SJCRH30 (cell line): ENCODE measurements around the gene PLA2G1B. TPM values are rescaled to one million over a fixed set of nuclear protein-coding genes. Genes with fewer than 3 reads are reported as not detected.

Experiments used
- DNase-seq, 2 experiments: peaks; one replicate each; pipeline ENCODE4 v3.0.0-alpha.2; 2015 to 2020
- H3K27ac ChIP-seq: fragments of 250-450 bp; sonication (Bioruptor Pico); 2 replicates; pipeline ENCODE4 v1.5.1; 2020; ENCODE audit warnings: mild to moderate bottlenecking, moderate library complexity
- H3K27me3 ChIP-seq: fragments of 250-450 bp; sonication (Bioruptor Pico); 2 replicates; pipeline ENCODE4 v1.5.1; 2020; ENCODE audit warnings: mild to moderate bottlenecking, moderate library complexity
- H3K36me3 ChIP-seq: fragments of 250-450 bp; sonication (Bioruptor Pico); 2 replicates; pipeline ENCODE4 v1.5.1; 2020; ENCODE audit warnings: mild to moderate bottlenecking, moderate library complexity
- H3K4me1 ChIP-seq: fragments of 250-450 bp; sonication (Bioruptor Pico); 2 replicates; pipeline ENCODE4 v1.5.1; 2020; ENCODE audit warnings: mild to moderate bottlenecking, moderate library complexity
- H3K4me3 ChIP-seq: fragments of 250-450 bp; sonication (Bioruptor Pico); 2 replicates; pipeline ENCODE4 v1.5.1; 2020; ENCODE audit warnings: mild to moderate bottlenecking, moderate library complexity
- H3K9me3 ChIP-seq: fragments of 250-450 bp; sonication (Bioruptor Pico); replicated peaks from 2 replicates; pipeline ENCODE4 v1.5.1; 2020; ENCODE audit warnings: mild to moderate bottlenecking, moderate library complexity
- total RNA-seq: library from RNA; depleted of rRNA; stranded (reverse); fragments of >200 nt; shearing (Covaris generic); gene quantifications from 2 replicates; pipeline ENCODE4 v1.2.3, GENCODE V29; 2014

The PLA2G1B gene
- total RNA-seq, 1 experiment from 2014 or later = not detected

DNA sequence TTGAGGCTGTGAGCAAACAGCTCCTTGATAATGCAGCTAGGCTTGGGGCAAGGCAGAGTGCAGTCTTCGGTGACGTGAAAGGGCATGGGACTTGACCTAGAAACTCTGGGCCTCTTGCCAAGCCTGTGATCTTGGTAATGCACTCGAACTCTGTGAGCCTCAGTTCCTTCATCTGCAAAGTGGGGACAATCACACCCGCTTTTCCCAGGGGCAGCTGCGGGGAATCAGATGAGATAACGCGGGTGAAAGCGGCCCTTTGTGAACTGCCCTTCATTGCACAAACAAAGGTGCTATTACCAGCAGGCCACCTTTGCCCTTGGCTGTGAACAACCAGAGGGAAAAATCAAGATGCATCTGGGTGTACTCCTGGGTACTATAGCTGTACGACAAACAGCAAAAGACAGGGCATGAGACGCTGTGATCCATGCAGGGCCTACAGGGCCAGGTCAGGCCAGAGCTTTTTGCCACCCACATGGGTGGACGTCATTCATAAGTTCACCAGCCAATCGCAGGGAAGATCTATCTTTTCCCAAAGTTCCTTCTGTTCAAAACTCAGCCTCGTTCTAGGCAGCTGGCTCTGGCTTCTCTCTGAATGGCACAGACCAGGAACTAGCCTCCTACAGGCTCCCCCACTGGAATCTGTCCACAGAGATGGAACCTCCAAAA lies 38.2 kb upstream of the PLA2G1B start:
- Histone ChIP-seq H3K27me3 (peaks cover 11% of the 10 kb centered on the region), H3K4me1 (peaks cover 13% of the 10 kb centered on the region), H3K36me3 (no peaks in the 10 kb centered on the region), H3K9me3 (no peaks in the 10 kb centered on the region), H3K27ac (no peak overlapping the region), H3K4me3 (no peak overlapping the region)
- DNase-seq = no peak

DNA sequence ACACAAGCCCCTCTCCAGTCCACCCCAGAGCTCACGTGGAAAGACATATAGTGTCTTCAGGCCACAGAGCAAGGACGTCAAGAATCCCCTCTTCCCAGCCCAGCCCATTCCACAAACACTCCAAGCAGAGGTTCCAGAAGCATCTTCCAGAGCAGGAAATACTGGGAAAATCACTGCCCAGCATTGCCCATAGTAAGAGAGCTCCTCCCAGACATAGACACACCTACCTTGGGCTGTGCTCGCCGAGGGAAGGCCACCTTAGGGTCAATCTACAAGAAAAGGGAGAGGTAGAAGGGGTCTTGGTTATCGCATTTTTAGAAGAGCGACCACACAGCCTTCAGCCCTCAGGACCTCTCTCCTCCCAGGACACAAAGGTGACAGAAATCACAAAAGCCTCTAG lies 36.9 kb upstream of the PLA2G1B start:
- Histone ChIP-seq H3K27ac (no peak overlapping the region), H3K4me1 (peaks cover 13% of the 10 kb centered on the region), H3K4me3 (no peak overlapping the region), H3K27me3 (no peaks in the 10 kb centered on the region; the same call in 1 of the 2 replicates), H3K9me3 (no peaks in the 10 kb centered on the region), H3K36me3 (no peaks in the 10 kb centered on the region)
- DNase-seq = no peak

DNA sequence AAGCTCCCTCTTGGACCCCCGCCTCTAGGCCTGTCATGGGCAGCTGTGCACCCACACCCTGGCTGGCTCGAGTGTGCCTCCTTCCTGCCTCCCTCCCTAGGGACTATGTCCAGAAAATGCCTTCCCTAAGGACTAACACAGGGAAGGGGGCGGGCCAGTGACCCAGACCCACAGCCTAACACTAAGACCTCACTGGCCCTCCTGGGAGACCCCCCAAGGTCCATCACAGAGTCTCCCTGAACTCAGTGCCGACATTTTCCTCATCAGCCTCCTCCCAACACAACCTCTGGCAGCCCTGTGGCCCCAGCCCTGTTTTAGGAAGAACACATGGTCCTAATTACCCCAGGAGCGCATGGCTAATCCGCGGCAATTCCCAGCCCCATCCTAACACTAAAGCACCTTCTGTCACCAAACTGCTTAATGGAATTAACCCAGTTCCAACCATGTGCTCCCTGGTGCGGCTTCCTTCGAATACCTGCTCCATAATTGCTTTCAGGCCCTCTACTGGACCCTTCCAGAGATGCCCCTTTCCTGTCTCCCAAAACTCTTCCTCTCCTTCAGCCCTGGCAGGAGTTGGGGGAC lies 35.8 kb upstream of the PLA2G1B start:
- Histone ChIP-seq H3K27ac (no peak overlapping the region), H3K9me3 (no peaks in the 10 kb centered on the region), H3K4me3 (no peak overlapping the region), H3K4me1 (peaks cover 13% of the 10 kb centered on the region), H3K36me3 (no peaks in the 10 kb centered on the region), H3K27me3 (no peaks in the 10 kb centered on the region)
- no peak for DNase-seq

DNA sequence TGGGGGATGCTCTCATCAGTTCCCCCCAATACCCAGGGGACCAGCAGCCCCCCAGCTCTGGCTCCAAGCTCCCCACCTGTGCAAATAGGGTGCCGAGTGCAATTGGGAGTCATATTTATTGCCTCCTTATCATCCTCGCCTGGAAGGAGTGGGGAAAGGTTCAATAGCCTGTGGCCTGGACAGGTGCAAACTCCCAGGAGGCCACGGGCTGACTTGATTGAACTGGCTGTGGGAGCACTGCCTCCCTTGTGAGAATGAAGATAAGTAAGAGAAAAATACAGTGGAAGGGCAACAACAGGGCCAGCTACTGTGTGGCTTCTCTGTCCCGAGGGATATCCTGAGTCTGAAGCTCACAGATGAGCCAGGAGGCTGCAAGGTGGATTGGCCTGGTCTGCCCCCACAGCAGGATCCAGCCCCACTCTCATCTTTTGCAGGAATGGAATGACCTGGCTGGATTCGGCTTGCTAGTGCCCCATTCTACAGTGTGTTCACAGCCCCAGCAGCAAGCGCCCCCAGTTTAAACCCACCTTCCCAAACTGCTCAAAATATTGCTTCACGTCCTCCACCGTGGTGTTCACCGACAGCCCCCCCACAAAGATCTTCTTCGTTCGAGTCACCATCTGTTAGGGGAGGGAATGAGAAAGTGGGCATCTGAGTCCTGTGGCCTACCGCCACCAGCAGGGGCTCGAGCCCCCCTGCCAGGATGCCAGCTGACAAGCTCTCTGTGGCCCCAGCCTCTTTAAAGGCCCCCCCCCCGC lies 35.1 kb upstream of the PLA2G1B start:
- Histone ChIP-seq H3K4me3 (no peak overlapping the region), H3K9me3 (no peaks in the 10 kb centered on the region), H3K27ac (peak overlapping the region; percentile 76; the same call in 1 of the 2 replicates), H3K27me3 (no peaks in the 10 kb centered on the region), H3K36me3 (no peaks in the 10 kb centered on the region), H3K4me1 (peaks cover 13% of the 10 kb centered on the region)
- no peak for DNase-seq

DNA sequence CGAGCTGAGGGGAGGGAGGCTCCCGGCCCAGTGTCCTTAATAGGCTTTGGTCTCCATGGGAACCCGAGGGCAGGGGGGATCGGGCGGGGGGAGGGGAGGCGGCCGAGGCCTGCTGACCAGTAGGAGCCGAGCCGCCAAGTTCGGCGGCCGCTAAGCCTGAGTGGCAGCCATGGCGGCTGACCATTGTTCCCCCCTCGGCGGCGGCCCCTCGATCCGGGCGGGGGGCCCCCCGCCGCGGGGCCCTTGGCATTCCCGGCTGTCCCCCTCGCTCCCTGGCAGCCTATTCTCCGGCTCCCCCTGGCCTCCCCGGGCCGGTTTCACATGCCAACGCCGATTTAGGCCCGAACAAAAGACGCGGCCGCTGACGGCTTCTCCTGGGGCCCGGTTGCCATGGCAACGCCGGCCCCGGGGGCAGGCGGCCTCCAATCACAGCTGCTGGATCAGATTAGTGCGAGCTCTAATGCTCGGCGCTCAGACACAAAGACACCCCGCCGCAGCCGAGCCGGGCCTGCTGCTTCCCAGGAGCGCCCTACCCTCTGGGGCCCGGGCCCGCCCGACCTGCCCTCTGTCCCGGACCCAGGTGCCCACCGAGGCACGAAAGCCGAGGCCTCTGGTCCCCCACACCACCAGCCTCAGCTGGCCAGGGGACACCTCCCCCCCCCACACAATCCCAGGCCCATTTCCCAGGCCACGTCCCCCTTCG lies 34.1 kb upstream of the PLA2G1B start:
- peak; percentile 91 to 96 for DNase-seq
- Histone ChIP-seq H3K27me3 (no peaks in the 10 kb centered on the region), H3K9me3 (no peaks in the 10 kb centered on the region), H3K36me3 (no peaks in the 10 kb centered on the region), H3K4me3 (peak overlapping the region; percentile 69), H3K4me1 (peaks cover 13% of the 10 kb centered on the region), H3K27ac (peak overlapping the region; percentile 76)

DNA sequence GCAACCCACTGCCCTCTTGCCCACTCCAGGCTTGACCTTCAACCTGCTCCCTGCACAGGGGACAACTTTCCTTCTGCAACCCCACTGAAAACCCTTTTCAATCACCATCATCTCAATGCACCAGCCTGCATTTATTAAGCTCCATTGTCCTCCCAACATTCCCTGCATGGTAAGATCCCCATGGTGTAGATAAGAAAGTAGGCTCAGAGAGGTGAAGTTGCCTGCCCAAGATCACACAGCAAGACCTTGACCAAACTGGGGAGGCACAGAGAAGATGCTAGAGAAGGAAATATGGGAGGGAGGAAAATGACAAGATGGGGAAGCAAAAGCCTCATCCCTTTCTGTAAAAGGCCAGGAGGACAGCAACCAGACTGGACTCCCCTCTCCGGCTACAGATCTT lies 31.5 kb upstream of the PLA2G1B start:
- H3K27me3 ChIP-seq = no peaks in the 10 kb centered on the region
- H3K27ac ChIP-seq = no peak overlapping the region
- H3K4me1 ChIP-seq = peaks cover 13% of the 10 kb centered on the region
- DNase-seq = no peak
- H3K9me3 ChIP-seq = no peaks in the 10 kb centered on the region
- no peaks in the 10 kb centered on the region for H3K36me3 ChIP-seq
- H3K4me3 ChIP-seq = no peak overlapping the region

DNA sequence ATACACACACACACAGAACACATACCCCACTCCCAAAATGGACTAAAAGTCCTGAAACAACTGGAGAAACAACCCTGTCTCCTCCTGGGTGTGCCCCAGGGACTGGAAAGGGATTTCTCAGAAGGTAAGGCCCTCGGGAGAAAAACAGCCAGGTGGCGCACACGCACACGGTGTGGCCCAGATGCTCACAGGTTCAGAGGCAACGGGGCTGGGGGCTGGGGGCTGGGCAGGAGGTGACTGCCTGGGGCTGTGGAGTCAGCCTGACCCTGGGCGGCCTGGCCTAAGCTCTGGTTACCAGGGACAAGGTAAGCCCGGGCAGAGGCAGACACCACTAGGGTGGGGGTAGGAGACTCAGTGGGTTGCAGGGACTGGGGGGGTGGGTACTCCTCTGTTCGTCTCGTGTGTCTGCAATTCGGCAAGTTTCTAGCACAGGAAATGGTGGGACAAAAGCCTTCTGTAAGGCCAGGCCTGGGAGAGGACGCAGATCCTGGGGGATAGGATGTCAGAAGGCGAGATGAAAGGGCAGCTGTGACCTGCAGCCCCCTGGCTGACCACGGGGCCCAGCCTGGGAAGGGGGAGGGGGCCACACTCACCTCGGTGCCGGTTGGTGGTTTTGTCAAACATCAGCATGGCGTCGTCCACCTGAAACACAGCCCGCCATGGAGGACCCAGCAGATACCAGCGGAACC lies 31.0 kb upstream of the PLA2G1B start:
- Histone ChIP-seq H3K4me3 (no peak overlapping the region), H3K4me1 (peaks cover 13% of the 10 kb centered on the region), H3K27me3 (no peaks in the 10 kb centered on the region), H3K27ac (no peak overlapping the region), H3K36me3 (no peaks in the 10 kb centered on the region), H3K9me3 (no peaks in the 10 kb centered on the region)
- DNase-seq = peak in 1 of 2 experiments; percentile 24

DNA sequence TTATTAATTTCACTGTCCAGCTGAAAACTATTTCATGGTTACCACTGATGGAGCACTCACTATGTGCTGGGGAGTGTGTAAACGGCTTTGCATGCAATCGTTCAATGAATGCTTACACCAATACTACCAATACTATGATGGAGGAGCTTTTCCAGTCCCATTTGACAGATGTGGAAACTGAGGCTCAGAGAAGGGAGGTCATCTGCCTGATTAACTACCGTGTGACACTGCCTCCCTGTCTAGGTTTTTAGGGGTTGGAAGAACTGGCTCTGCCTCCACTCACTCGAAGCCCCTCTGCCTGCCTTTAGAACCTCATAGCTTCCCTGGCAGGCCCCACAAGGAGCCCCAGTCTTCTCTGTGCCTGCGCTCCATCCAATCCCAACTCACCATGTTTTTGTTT lies 29.5 kb upstream of the PLA2G1B start:
- Histone ChIP-seq H3K27ac (no peak overlapping the region), H3K4me3 (no peak overlapping the region), H3K36me3 (no peaks in the 10 kb centered on the region), H3K4me1 (peaks cover 6% of the 10 kb centered on the region), H3K27me3 (no peaks in the 10 kb centered on the region), H3K9me3 (no peaks in the 10 kb centered on the region)
- DNase-seq = no peak

DNA sequence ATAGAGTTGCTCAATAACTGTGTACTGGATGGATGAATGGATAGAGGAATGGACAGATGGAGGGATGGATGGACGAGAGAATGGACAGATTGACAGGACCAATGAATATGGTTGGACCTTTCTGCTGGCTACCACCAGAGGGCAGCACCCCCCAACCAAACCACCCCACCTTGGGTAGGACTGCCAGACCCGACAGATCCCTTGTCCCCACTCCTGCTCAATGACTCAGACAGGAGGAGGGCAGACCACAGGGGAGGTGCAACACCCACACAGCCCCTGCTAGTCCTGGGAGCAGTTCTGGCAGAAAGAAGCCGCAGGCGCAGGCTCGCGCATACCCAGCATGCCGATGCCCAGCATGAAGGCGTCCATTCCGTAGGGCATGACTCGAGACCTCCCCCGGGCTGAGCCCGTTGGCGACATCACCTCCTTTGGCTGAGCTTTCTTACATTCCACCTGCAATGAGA lies 29.0 kb upstream of the PLA2G1B start:
- no peaks in the 10 kb centered on the region for H3K27me3 ChIP-seq
- no peaks in the 10 kb centered on the region for H3K9me3 ChIP-seq
- no peak overlapping the region for H3K27ac ChIP-seq
- no peaks in the 10 kb centered on the region for H3K36me3 ChIP-seq
- no peak overlapping the region for H3K4me3 ChIP-seq
- peak; percentile 84 to 86 for DNase-seq
- H3K4me1 ChIP-seq = peaks cover 4% of the 10 kb centered on the region; the same call in 1 of the 2 replicates

DNA sequence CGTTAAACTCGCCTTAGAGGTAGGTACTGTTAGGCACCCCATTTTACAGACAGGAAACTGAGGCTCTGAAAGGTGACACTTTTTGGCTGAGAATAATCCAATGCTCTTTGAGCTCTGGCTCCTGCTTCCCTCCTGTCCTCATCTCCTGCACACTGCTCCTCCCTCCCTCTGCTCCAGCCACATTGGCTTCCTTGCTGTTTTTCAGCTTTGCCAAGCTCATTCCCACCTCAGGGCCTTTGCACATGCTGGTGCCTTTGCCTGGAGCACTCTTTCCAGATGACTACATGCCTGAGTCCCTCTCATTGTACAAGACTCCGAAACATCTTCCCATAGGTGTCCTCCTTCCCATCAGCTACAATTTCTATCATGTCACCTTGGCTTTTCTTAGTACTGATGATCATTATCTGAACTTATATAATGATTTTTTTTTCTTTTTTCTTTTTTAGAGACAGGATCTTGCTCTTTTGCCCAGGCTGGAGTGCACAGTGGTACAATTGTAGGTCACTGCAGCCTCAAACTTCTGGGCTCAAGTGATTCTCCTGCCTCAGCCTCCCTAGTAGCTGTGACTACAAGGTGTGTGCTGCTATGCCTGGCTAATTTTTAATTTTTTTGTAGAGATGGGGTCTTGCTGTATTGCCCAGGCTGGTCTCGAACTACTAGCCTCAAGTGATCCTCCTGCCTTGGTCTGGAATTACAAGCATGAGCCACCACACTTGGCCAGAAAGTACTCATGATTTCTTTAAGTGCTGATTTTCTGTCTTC lies 26.2 kb upstream of the PLA2G1B start:
- H3K4me3 ChIP-seq = no peak overlapping the region
- no peak overlapping the region for H3K27ac ChIP-seq
- H3K9me3 ChIP-seq = no peaks in the 10 kb centered on the region
- DNase-seq = no peak
- no peaks in the 10 kb centered on the region for H3K4me1 ChIP-seq
- H3K36me3 ChIP-seq = no peaks in the 10 kb centered on the region
- no peaks in the 10 kb centered on the region for H3K27me3 ChIP-seq

DNA sequence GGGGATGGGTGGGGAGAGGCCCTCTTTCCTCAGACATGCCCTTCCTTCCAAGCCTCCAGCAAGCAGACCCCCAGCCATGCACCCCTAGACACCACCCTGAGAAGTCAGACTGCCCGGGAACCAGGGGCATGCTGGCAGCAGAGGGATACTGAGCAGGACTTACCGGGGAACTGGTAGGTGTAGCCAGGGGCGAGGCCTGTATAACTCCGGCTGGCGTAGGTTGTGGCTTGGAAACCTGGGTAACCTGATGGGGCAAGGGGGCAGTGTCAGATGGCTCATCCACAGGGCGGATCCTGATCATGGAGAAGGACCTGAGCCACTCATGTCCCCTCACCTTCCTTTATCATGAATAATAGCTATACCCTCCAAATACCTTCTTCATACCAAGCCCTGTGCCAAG lies 25.6 kb upstream of the PLA2G1B start:
- no peaks in the 10 kb centered on the region for H3K9me3 ChIP-seq

DNA sequence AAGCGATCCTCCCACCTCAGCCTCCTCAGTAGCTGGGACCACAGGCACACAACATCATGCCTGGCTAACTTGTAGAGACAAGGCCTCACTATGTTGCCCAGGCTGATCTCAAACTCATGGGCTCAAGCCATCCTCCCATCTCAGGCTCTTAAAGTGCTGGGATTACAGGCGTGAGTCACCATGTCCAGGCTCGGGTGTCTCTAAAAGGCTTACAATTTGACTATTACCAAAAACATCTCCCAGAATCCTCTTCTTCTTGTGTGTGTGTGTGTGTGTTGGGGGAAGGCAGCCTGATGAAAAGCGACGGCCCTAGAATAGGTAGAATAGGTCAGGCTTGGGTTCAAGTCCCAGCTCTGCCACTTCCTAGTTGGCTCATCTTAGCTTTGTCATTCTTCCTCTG lies 24.5 kb upstream of the PLA2G1B start:
- no peaks in the 10 kb centered on the region for H3K27me3 ChIP-seq
- DNase-seq = peak in 1 of 2 experiments; percentile 39
- no peaks in the 10 kb centered on the region for H3K4me1 ChIP-seq
- H3K27ac ChIP-seq = no peak overlapping the region
- H3K36me3 ChIP-seq = no peaks in the 10 kb centered on the region
- H3K4me3 ChIP-seq = no peak overlapping the region
- H3K9me3 ChIP-seq = no peaks in the 10 kb centered on the region

More for the DNA sequence above, 25.6 kb upstream of the PLA2G1B start:
- Histone ChIP-seq H3K4me3 (no peak overlapping the region), H3K36me3 (no peaks in the 10 kb centered on the region), H3K27me3 (no peaks in the 10 kb centered on the region), H3K4me1 (no peaks in the 10 kb centered on the region), H3K27ac (no peak overlapping the region)
- no peak for DNase-seq

DNA sequence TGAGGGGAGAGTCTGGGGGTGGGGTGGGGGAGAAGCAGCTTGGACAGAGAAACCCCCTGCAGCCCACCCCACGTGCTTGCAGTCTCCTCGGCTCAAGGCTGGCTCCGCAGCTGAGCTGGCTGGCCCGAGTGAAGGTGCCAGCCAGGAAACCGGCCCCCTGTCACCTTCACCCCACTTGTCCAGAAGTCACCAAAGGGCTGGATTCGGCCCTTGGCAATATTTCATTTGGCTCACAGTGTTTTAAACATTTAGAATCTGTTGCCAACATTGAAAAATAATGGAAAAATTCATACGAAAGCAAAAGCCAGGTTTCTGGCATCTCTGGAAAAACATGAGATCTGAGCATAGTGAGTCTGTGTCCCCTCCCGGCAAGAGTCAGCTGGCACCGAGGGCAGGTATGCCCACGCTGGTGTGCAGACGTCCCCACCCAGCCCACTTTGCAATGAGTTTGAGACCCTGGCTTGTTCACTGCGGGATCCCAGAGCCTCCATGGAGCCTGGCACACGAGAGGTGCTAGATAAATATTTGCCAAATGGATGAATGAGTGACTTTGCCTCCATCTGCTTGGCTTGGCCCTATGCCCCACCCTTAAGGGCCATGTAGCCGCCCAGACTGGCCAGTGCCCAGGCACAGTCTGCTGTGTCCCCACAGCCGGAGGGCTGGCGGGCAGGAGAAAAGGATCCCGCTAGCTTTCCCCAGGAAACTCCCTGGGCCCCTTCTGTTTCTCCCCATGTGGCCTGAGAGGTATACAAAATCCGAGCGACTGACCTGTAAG lies 23.2 kb upstream of the PLA2G1B start:
- Histone ChIP-seq H3K4me3 (no peak overlapping the region), H3K27ac (no peak overlapping the region), H3K9me3 (no peaks in the 10 kb centered on the region), H3K36me3 (no peaks in the 10 kb centered on the region), H3K27me3 (no peaks in the 10 kb centered on the region), H3K4me1 (no peaks in the 10 kb centered on the region)
- no peak for DNase-seq
